GM21723 (cell line): ENCODE data around the gene COL4A6.

Source experiments
- ATAC-seq: cut with Tn5 transposase; IDR thresholded peaks from one replicate; pipeline ENCODE4 v1.9.1; 2021; ENCODE audit warnings: mild to moderate bottlenecking, moderate library complexity; ENCODE audit not compliant: unreplicated experiment

Gene COL4A6

GRCh38 chrX:108275732-108276131 lies 162.5 kb downstream of the COL4A6 start:
- no peak for ATAC-seq

- ATAC-seq = no peak
These were observed 166.8 kb downstream of the COL4A6 start for GRCh38 chrX:108271397-108271787.

GRCh38 chrX:108270739-108271396 lies 167.4 kb downstream of the COL4A6 start:
- no peak for ATAC-seq

DNA sequence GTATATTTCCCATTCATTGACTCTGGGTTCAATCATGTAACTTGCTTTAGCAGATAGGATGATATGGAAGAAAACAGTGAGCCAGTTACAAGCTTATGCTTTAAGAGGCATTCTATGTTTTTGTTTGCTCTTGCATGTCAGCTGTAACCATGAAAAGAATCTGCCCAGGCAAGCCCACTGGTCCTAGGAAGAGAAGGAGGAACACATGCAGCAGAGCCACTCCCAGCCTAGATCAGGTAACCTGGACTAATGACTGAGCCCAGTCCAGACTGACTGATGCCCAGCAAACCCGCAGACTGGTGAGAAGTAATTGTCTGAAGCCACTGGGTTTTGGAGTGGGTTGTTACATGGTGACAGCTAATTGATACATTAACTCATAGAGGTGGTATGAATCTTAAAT lies 167.9 kb downstream of the COL4A6 start:
- ATAC-seq = no peak

GRCh38 chrX:108268434-108269080 lies 169.7 kb downstream of the COL4A6 start:
- ATAC-seq = no peak

- ATAC-seq = no peak
These were observed 170.7 kb downstream of the COL4A6 start for GRCh38 chrX:108267557-108267956.

DNA sequence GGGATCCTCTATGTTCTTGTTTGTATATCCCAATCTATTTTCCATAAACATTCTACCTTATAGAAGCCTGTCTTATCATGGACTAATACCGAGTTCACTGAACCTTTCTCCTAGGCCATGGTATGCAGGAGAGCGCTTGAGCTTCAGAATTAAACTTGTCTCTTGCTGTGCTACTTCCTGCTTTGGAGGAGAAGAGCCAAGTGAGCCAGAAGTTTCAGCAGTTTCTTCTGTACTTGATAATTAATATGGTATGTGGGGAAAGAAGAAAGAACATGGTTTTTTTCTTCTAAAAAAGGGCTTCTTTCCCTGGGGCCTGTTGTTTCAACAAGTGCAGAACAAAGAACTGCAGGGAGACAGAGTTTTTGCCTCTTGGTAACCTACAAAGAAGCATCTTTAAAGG lies 173.8 kb downstream of the COL4A6 start:
- no peak for ATAC-seq

- no peak for ATAC-seq
These were observed 176.5 kb downstream of the COL4A6 start for GRCh38 chrX:108261549-108262203.

DNA sequence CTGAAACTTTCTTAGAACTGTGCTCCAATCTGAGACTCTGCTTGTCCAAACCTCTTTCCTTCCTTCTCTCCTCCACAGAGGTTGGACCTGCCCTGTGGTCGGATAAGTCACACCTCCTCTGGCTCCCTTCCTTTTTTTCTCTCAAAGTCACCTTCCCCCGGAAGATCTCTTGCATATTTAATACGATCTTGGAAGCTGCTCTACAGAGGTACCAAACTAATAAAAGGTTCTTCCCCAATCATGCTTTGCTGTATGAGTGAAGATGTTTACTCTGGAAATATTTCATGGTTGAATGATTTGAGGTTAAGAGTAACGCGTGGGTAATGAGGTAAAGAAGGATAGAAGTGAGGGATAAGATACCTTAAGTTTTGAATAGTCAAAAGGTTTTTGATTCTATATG lies 180.7 kb downstream of the COL4A6 start:
- no peak for ATAC-seq

- ATAC-seq = no peak
These were observed 183.6 kb downstream of the COL4A6 start for GRCh38 chrX:108254636-108255035.

GRCh38 chrX:108250654-108251579 lies 187.3 kb downstream of the COL4A6 start:
- ATAC-seq = no peak

DNA sequence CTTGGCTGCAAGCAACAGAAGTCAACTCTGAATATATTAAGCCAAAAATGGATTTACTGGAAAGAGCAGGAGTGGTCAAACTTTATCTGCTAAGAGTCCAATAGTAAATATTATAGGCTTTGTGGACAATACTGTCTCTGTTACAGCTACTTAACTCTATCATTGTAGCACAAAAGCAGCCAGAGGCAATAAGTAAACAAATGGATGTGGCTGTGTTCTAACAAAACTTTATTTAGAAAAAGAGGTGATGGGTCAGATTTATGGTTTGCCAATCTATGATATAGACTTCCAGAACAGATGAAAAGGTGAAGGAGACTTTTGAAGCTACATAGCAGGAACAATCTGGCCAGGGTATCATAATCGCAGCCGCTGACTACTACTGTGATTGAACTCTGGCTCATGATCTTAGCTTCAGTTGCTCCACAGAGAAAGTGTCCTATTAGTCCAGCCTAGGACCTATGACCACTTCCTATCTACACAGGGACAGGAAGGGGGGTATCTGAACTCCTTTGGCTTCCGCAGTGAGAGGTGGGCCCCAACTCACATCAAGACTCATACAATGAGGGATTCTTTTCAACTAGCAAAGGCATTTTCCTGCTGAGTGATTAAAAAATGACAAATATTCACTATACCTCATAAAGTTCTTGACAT lies 191.8 kb downstream of the COL4A6 start:
- no peak for ATAC-seq

DNA sequence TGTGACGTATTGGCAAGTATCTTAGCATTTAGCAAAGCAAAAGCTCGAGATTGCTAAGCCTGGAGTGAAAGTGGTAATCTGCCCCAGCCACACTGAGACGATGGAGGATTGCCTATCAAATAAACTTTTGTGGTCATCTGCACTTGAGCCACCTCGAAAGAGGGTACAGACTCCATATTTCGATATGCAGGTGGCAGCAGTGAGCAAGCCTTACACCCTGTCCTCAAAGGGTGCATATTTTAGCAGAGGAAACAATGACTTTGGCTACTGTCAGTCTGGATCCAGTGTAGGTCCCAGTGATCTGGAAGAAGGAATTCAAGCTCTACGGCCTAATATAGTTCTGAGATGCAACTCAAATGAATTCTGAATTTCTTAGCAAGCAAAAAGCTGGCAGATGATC lies 192.8 kb downstream of the COL4A6 start:
- peak; percentile 49 for ATAC-seq

DNA sequence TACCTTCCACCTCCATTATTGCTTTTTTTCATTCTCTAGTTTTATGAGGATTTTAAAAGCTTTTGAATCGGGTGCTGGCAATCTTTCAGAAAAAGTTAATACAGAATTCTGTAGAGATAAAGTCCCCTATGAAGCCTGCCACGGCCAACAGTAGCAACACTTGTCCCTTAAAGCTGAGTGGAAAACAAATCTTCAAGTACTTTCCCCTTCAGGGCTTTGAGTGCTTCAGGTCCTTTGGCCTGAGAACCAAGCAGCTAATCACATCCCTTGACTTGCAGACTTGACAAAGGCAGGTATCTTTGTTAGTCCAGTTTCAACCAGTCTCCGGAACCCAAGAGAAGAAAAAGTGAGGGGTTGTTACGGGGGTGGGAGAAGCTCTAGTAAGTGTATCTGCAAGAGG lies 202.2 kb downstream of the COL4A6 start:
- ATAC-seq = no peak

- no peak for ATAC-seq
These were observed 207.6 kb downstream of the COL4A6 start for GRCh38 chrX:108230574-108230973.

DNA sequence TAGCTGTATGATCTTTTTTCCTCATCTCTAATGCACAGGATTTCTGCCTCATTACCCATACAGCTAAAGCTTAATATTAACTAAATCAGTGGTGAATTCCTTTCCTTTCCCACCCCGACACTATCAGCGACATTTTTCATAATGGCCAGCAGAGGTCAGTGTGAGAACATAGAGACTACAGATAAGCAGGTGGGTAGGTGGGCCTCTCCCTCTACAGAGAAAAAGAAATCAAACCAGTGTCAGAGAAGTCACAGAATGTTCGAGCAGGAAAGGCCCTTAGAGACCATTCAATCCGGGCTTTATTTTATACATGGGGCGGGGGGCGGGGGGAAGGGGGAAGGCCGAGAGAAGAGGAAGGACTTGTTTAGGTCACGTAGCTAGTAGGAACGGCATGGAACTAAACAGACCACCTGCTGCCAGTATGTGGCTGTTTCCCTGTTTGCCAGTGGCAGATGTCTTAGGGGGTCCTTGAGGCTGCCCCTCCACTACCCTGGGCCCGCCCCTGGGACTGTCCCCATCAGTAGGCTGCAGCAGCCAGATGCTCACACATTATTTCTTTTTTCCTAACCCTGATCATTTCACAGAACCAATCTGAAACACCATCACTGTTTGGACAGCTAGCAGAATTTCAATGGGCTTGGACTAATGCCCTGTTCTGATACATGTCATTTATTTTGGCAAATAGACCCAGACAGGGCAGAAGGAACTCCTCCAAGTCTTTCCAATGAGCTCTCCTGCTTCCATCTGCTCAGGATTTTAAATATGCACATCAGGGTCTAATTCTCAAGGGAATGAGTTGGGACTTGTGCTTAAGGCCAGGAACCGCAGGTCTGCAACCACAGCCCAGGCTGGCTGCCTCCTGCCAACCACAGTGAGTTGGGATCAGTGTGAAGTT lies 213.2 kb downstream of the COL4A6 start:
- no peak for ATAC-seq

GRCh38 chrX:108224218-108224617 lies 214.0 kb downstream of the COL4A6 start:
- no peak for ATAC-seq

GRCh38 chrX:108223585-108223984 lies 214.6 kb downstream of the COL4A6 start:
- ATAC-seq = no peak

DNA sequence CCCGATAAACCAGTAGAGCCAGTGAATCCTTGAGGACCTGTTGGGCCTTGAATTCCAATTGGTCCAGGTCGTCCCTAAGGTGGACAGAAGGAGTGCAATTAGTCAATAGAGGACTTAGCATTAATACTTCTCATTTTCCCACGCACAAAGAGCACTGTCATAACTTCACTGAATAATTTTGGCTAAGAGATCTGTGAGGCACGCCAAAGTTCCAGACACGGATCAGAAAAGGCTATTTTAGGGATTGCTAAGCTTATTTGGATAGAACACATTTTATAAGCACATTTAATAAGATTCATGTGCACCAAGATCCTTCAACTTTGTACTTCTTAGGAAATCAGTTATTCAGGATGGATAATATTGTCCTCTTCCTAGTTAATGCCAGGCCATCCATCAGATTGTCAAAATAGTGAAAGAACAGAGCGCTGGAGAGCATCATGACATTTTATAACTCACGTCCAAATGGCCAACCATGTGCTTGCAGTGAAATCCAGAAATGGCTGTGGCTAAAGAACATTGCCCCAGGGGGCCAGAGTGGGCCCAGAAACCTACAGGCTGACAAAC lies 216.8 kb downstream of the COL4A6 start:
- ATAC-seq = no peak
